Breast epithelium (tissue), 3 donors: Measurements from ENCODE around the gene ESCO1.

ENCODE experiments used
- CTCF ChIP-seq, 3 donors: fragments of 450-650 bp; IDR thresholded peaks; one replicate each; pipeline ENCODE4 v1.5.1; 2016 to 2017; ENCODE audit warnings: antibody characterized with exemption in 3 of 3, mild to moderate bottlenecking in 3 of 3, moderate library complexity in 3 of 3
- POLR2A ChIP-seq: fragments of 450-650 bp; IDR thresholded peaks from one replicate; pipeline ENCODE4 v1.6.1; 2016; ENCODE audit warnings: antibody characterized with exemption, mild to moderate bottlenecking, moderate library complexity
- POLR2AphosphoS5 ChIP-seq, 3 donors: sonication (generic); formaldehyde crosslinking; IDR thresholded peaks; one replicate each; pipeline ENCODE4 v1.6.1; 2017; ENCODE audit warnings: antibody characterized with exemption in 3 of 3

DNA sequence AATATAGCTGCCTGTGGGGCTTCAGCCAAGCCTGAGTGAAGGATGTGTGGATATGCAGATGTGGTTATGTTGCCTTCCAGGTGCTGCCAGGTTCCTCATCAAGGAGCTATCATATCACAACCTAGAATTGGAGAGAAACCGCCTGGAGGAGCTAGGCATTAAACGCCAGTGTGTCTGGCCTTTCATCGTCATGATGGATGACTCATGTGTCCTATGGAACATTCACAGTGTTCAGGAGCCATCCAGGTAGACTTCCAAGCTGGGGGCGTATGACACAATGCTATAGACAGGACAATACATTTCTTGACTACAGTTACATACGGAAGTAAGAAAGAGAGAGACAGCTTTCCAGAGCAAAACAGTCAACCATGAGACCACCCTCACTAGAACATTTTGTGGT, 86.8 kb downstream of the ESCO1 start:
- TF ChIP-seq CTCF (IDR thresholded peaks at IDR 0.05) (no peak), POLR2AphosphoS5 (IDR thresholded peaks at IDR 0.05) (no peak), POLR2A (no peak)
